ENCODE data around the gene NR2F2.

Gene NR2F2

GRCh38 chr15:96330450-96331143 lies at the start of gene NR2F2:
Gene NR2F2 (plus strand): TSS chr15:96330700. CDS start chr15:96332106, 1,406 bp downstream.
- H3K4me3 ChIP-seq (ENCODE audit: low read depth, low read length) = no peak within 1 kb of the TSS
- TF ChIP-seq CTCF (IDR thresholded peaks at IDR 0.05; ENCODE audit: borderline replicate concordance, insufficient read depth, low read depth, low read length) = no peak

- no peak for TF ChIP-seq CTCF (IDR thresholded peaks at IDR 0.05; ENCODE audit: borderline replicate concordance, insufficient read depth, low read depth, low read length)
- H3K4me3 ChIP-seq (ENCODE audit: low read depth, low read length) = no peak overlapping the region
Measured at GRCh38 chr15:96285305-96285704, 45.2 kb upstream of the NR2F2 start.

- no peak overlapping the region for H3K4me3 ChIP-seq (ENCODE audit: low read depth, low read length)
- TF ChIP-seq CTCF (IDR thresholded peaks at IDR 0.05; ENCODE audit: borderline replicate concordance, insufficient read depth, low read depth, low read length) = no peak
Measured at GRCh38 chr15:96285729-96286254, 44.7 kb upstream of the NR2F2 start.

- no peak overlapping the region for H3K4me3 ChIP-seq (ENCODE audit: low read depth, low read length)
- TF ChIP-seq CTCF (IDR thresholded peaks at IDR 0.05; ENCODE audit: borderline replicate concordance, insufficient read depth, low read depth, low read length) = no peak
Measured at GRCh38 chr15:96290679-96291078, 39.8 kb upstream of the NR2F2 start.

- no peak overlapping the region for H3K4me3 ChIP-seq (ENCODE audit: low read depth, low read length)
- TF ChIP-seq CTCF (IDR thresholded peaks at IDR 0.05; ENCODE audit: borderline replicate concordance, insufficient read depth, low read depth, low read length) = no peak
Measured at GRCh38 chr15:96292635-96293034, 37.9 kb upstream of the NR2F2 start.

GRCh38 chr15:96293441-96293840 lies 37.1 kb upstream of the NR2F2 start:
- no peak for TF ChIP-seq CTCF (IDR thresholded peaks at IDR 0.05; ENCODE audit: borderline replicate concordance, insufficient read depth, low read depth, low read length)
- H3K4me3 ChIP-seq (ENCODE audit: low read depth, low read length) = no peak overlapping the region

- H3K4me3 ChIP-seq (ENCODE audit: low read depth, low read length) = no peak overlapping the region
- TF ChIP-seq CTCF (IDR thresholded peaks at IDR 0.05; ENCODE audit: borderline replicate concordance, insufficient read depth, low read depth, low read length) = no peak
Measured at GRCh38 chr15:96294766-96295165, 35.7 kb upstream of the NR2F2 start.
